GM12801 (cell line): Measurements from ENCODE around the gene SF3A2.

Source experiments
- CTCF ChIP-seq: IDR thresholded peaks from one replicate; pipeline ENCODE4 v1.5.1; 2011; ENCODE audit warnings: control low read depth; ENCODE audit not compliant: insufficient read length; ENCODE audit errors: extremely low read depth

The SF3A2 gene

GRCh38 chr19:2246801-2247361, 10.3 kb downstream of the SF3A2 start:
- TF ChIP-seq CTCF: no peak

- no peak for TF ChIP-seq CTCF
Measured at GRCh38 chr19:2247433-2248101, 10.9 kb downstream of the SF3A2 start.

- no peak for TF ChIP-seq CTCF
Measured at GRCh38 chr19:2248136-2249009, 11.7 kb downstream of the SF3A2 start.

GRCh38 chr19:2249010-2249866, 12.6 kb downstream of the SF3A2 start, which contains the start of gene AMH:
TSS of gene AMH (plus strand) at chr19:2249323. CDS start at chr19:2249333, 10 bp downstream.
- TF ChIP-seq CTCF: no peak

- no peak for TF ChIP-seq CTCF
Measured at GRCh38 chr19:2249880-2250765, 13.5 kb downstream of the SF3A2 start.

GRCh38 chr19:2250766-2251105, 14.1 kb downstream of the SF3A2 start:
- TF ChIP-seq CTCF: no peak
